GM12801 (cell line): ENCODE data around the gene CDHR2.

ENCODE experiments used
- CTCF ChIP-seq: IDR thresholded peaks from one replicate; pipeline ENCODE4 v1.5.1; 2011; ENCODE audit warnings: control low read depth; ENCODE audit not compliant: insufficient read length; ENCODE audit errors: extremely low read depth

The CDHR2 gene

GRCh38 chr5:176638437-176638836 lies 89.3 kb downstream of the CDHR2 start:
- no peak for TF ChIP-seq CTCF

GRCh38 chr5:176639208-176639607 lies 90.1 kb downstream of the CDHR2 start:
- TF ChIP-seq CTCF, result no peak

- no peak for TF ChIP-seq CTCF
Observed at GRCh38 chr5:176639981-176640380, 90.8 kb downstream of the CDHR2 start.

- TF ChIP-seq CTCF, result no peak
Observed at GRCh38 chr5:176640616-176641015, 91.5 kb downstream of the CDHR2 start.

- no peak for TF ChIP-seq CTCF
Observed at GRCh38 chr5:176642675-176643490, 93.7 kb downstream of the CDHR2 start.

GRCh38 chr5:176643491-176644219 lies 94.5 kb downstream of the CDHR2 start:
- no peak for TF ChIP-seq CTCF

- TF ChIP-seq CTCF, result no peak
Observed at GRCh38 chr5:176644294-176644693, 95.2 kb downstream of the CDHR2 start.
